Gastrocnemius medialis (tissue), 4 donors: ENCODE results near the gene GNAQ. TPM values are rescaled to one million over a fixed set of nuclear protein-coding genes. Genes with fewer than 3 reads are reported as not detected.

Experiments used
- ATAC-seq, 2 donors: fragments of 150-250 bp; one replicate each; pipeline ENCODE4 v1.9.1; 2016
- DNase-seq, 2 donors: peaks; one replicate each; pipeline ENCODE4 v3.0.0-alpha.2; 2019
- H3K27ac ChIP-seq, 4 donors: fragments of 200-600 bp; sonication (generic); 1 replicate in 1 of 4; 2 replicates in 3 of 4; pipeline ENCODE4 v1.5.1; 2016 to 2018; ENCODE audit warnings: mild to moderate bottlenecking in 2 of 4, moderate library complexity in 1 of 4
- H3K27me3 ChIP-seq, 3 donors: fragments of 200-600 bp; sonication (generic) in 2 of 3; 1 replicate in 1 of 3; 2 replicates in 2 of 3; pipeline versions ENCODE4 v1.5.1 to v1.6.0; 2016 to 2019; ENCODE audit warnings: mild to moderate bottlenecking in 1 of 3, moderate library complexity in 1 of 3
- H3K36me3 ChIP-seq, 2 donors: fragments of 200-600 bp; sonication (generic) in 1 of 2; one replicate each; pipeline ENCODE4 v1.5.1; 2017 to 2018
- H3K4me1 ChIP-seq, 2 donors: fragments of 200-600 bp; sonication (generic) in 1 of 2; one replicate each; pipeline ENCODE4 v1.5.1; 2016 to 2017; ENCODE audit warnings: mild to moderate bottlenecking in 2 of 2
- H3K4me3 ChIP-seq, 4 donors: fragments of 200-600 bp; sonication (generic) in 3 of 4; 1 replicate in 1 of 4; 2 replicates in 3 of 4; pipeline ENCODE4 v1.5.1; 2016 to 2019; ENCODE audit warnings: mild to moderate bottlenecking in 2 of 4
- H3K9me3 ChIP-seq, 3 donors: fragments of 200-600 bp; sonication (generic) in 2 of 3; 1 replicate in 1 of 3; 2 replicates in 2 of 3; pipeline ENCODE4 v1.5.1; 2016 to 2019
- POLR2A ChIP-seq, 2 donors: fragments of 450-650 bp; IDR thresholded peaks; one replicate each; pipeline ENCODE4 v1.6.1; 2017; ENCODE audit warnings: antibody characterized with exemption in 2 of 2, mild to moderate bottlenecking in 2 of 2, moderate library complexity in 2 of 2
- in situ Hi-C, 4 donors: fragments of 200-750 bp; cut with MboI; loops; one replicate each; pipeline versions ENCODE4 v1.15.0 to v1.8.0; 2017; ENCODE audit warnings: low sequenced_read_pairs in 4 of 4
- intact Hi-C: fragments of 100-400 bp; cut with DNase I; formaldehyde crosslinking; loops from one replicate; pipeline ENCODE4 v1.15.1; 2023; ENCODE audit warnings: low total_unique reads
- total RNA-seq, 4 donors: library from RNA; depleted of rRNA; stranded (reverse); fragments of >200 nt; gene quantifications; one replicate each; pipeline versions ENCODE4 v1.1.0 to v1.2.3, GENCODE V29; 2016
- TF ChIP-seq, protein P1 (sequence below), 5 experiments: fragments of 450-650 bp in 3 of 5; fragments of 200-600 bp in 2 of 5; sonication (generic) in 2 of 5; IDR thresholded peaks in 4 of 5; conservative IDR thresholded peaks in 1 of 5; 1 replicate in 4 of 5; 2 replicates in 1 of 5; pipeline ENCODE4 v1.5.1; 2016 to 2019; ENCODE audit warnings: antibody characterized with exemption in 5 of 5, mild to moderate bottlenecking in 3 of 5, moderate library complexity in 3 of 5

The GNAQ gene
- total RNA-seq, 4 donors from 2014 or later = 11.3 to 25.9 (median 18.7) TPM

DNA sequence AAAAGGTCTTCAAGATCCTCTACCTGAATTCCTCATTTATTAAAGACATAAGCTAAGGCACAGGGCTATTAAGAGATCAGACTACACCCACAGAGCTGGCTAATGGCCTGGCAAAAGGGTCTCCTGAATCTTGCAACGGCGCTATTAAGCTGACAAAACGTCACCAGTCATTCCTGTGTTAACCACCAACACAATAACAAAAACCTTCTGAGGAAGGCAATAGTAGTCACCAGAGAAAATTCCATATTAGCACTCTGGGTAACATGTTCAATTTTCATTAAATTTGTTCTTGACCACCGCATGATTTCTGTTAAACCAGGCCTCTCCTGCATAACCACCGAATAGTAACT lies 77.0 kb downstream of the GNAQ start:
- no peak for DNase-seq
- H3K4me1 ChIP-seq = peaks cover 25 to 31% of the 10 kb centered on the region in 2 donors
- H3K9me3 ChIP-seq = no peaks in the 10 kb centered on the region
- TF ChIP-seq, protein P1, sequence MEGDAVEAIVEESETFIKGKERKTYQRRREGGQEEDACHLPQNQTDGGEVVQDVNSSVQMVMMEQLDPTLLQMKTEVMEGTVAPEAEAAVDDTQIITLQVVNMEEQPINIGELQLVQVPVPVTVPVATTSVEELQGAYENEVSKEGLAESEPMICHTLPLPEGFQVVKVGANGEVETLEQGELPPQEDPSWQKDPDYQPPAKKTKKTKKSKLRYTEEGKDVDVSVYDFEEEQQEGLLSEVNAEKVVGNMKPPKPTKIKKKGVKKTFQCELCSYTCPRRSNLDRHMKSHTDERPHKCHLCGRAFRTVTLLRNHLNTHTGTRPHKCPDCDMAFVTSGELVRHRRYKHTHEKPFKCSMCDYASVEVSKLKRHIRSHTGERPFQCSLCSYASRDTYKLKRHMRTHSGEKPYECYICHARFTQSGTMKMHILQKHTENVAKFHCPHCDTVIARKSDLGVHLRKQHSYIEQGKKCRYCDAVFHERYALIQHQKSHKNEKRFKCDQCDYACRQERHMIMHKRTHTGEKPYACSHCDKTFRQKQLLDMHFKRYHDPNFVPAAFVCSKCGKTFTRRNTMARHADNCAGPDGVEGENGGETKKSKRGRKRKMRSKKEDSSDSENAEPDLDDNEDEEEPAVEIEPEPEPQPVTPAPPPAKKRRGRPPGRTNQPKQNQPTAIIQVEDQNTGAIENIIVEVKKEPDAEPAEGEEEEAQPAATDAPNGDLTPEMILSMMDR (IDR thresholded peaks at IDR 0.05 in 4 of 5, conservative IDR thresholded peaks at IDR 0.05 in 1 of 5) = no peak
- no peak for TF ChIP-seq POLR2A (IDR thresholded peaks at IDR 0.05)
- in situ Hi-C loops (no loop called here), intact Hi-C loops (no loop called here)
- no peaks in the 10 kb centered on the region for H3K27me3 ChIP-seq
- no peaks in the 10 kb centered on the region for H3K36me3 ChIP-seq
- H3K27ac ChIP-seq = no peak overlapping the region
- ATAC-seq = no peak
- H3K4me3 ChIP-seq = no peak overlapping the region

GRCh38 chr9:77954013-77954665 lies 77.5 kb downstream of the GNAQ start:
- H3K4me3 ChIP-seq = no peak overlapping the region
- in situ Hi-C loops = no loop called here

GRCh38 chr9:77953590-77953989 lies 78.0 kb downstream of the GNAQ start:
- Histone ChIP-seq H3K36me3 (no peaks in the 10 kb centered on the region), H3K4me3 (no peak overlapping the region), H3K9me3 (no peaks in the 10 kb centered on the region), H3K4me1 (peaks cover 30 to 41% of the 10 kb centered on the region in 2 donors), H3K27me3 (no peaks in the 10 kb centered on the region), H3K27ac (peak overlapping the region in 1 of 4 donors; percentile 49)
- ATAC-seq = peak in 1 of 2 donors; percentile 7
- DNase-seq = no peak
- in situ Hi-C loops (no loop called here), intact Hi-C loops (no loop called here)
- no peak for TF ChIP-seq POLR2A (IDR thresholded peaks at IDR 0.05)
- TF ChIP-seq, protein P1 (IDR thresholded peaks at IDR 0.05 in 4 of 5, conservative IDR thresholded peaks at IDR 0.05 in 1 of 5) = no peak

More at GRCh38 chr9:77954013-77954665, 77.5 kb downstream of the GNAQ start:
- no peak overlapping the region for H3K27ac ChIP-seq
- no peaks in the 10 kb centered on the region for H3K27me3 ChIP-seq
- intact Hi-C loops = no loop called here
- TF ChIP-seq, protein P1 (IDR thresholded peaks at IDR 0.05 in 4 of 5, conservative IDR thresholded peaks at IDR 0.05 in 1 of 5) = no peak
- no peak for TF ChIP-seq POLR2A (IDR thresholded peaks at IDR 0.05)
- ATAC-seq (no peak), DNase-seq (no peak)
- peaks cover 28 to 36% of the 10 kb centered on the region in 2 donors for H3K4me1 ChIP-seq
- H3K9me3 ChIP-seq = no peaks in the 10 kb centered on the region
- H3K36me3 ChIP-seq = no peaks in the 10 kb centered on the region

- in situ Hi-C loops (no loop called here), intact Hi-C loops (no loop called here)
- Histone ChIP-seq H3K4me3 (no peak overlapping the region), H3K27ac (peak overlapping the region in 3 of 4 donors; percentile 10 to 49 (median 31)), H3K27me3 (no peaks in the 10 kb centered on the region), H3K4me1 (peaks cover 31 to 42% of the 10 kb centered on the region in 2 donors), H3K9me3 (no peaks in the 10 kb centered on the region), H3K36me3 (no peaks in the 10 kb centered on the region)
- DNase-seq (no peak), ATAC-seq (peak in 1 of 2 donors; percentile 31)
- TF ChIP-seq POLR2A (IDR thresholded peaks at IDR 0.05) = no peak
- TF ChIP-seq, protein P1 (IDR thresholded peaks at IDR 0.05 in 4 of 5, conservative IDR thresholded peaks at IDR 0.05 in 1 of 5) = no peak
These were observed 78.8 kb downstream of the GNAQ start for GRCh38 chr9:77952635-77953328.
